NOMO-1 treated with DMSO at 0.1 percent for 48 hours (cell line): ENCODE measurements around the gene SP9.
"Not testable (repeated sequence)": the region's sequence is repeated elsewhere in the genome, so short reads cannot be mapped to it uniquely, and the experiment has no call there.

Experiments
- DNase-seq: peaks from one replicate; lab custom pipeline; 2025; ENCODE audit not compliant: unreplicated experiment; lab: John Stamatoyannopoulos, UW

The SP9 gene

DNA sequence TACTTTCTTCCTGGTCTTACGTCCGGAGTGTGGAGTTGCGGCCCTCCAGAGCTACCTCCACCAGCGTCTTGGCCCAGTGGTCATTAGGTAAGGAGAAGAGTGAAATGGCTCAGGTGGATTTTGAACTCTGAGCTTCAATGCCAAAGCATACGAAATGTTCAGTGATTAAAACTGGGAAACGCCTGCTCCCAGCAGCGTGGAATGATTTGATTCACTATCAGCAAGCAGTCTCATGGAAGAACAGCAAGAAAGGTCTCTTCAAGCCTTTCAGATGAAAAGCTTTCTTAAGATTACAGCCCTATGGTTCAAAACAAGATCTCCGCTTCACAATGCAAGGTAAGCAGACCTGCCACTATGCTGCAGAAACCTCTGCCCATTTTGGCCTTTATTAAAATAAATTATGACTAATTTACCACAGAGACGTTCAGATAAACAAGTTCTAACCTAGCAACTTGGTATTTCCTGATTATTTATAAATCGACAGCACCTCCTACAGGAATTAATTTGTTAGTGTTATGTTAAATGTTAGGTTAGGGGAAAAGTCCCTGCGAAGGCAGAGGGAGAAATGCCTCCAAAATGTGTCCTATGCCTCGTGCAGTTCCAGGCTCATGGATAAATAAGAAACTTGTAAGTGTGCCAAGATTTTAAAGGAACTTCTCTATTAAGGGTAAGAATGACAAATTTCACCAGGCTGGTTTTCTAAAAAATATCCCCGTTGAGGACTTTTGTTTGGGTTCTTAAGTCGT is 10.1 kb downstream of the SP9 start:
- DNase-seq = no peak

GRCh38 chr2:174350018-174350417 is 15.3 kb downstream of the SP9 start:
- DNase-seq = no peak

DNA sequence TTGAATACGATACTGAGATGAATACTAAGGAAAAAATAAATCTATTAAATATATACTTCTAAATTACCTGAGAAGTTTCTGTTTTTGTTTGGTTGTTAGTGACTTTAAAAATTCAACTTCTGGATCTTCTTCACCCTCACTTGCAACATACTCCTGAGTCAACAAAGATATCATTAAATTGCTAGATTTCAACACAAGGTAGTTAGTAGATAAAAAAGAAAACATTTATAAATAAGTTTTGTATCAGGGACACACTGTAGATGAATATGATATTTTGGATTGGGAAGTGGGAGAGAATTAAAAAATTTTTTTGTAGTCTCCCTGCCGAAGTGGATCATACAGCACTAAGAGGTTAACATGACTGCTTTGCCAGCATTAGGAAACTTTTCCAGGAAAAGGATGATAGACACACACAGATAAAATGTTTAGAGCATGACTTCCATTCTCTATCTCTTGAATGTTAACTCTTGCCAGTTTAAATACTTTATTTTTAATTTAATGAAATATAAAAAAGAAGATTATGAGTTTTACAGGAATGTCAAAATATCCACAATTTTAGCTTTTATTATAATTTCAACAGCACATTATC is 15.9 kb downstream of the SP9 start:
- DNase-seq = no peak

GRCh38 chr2:174353004-174353403 is 18.2 kb downstream of the SP9 start:
- no peak for DNase-seq

DNA sequence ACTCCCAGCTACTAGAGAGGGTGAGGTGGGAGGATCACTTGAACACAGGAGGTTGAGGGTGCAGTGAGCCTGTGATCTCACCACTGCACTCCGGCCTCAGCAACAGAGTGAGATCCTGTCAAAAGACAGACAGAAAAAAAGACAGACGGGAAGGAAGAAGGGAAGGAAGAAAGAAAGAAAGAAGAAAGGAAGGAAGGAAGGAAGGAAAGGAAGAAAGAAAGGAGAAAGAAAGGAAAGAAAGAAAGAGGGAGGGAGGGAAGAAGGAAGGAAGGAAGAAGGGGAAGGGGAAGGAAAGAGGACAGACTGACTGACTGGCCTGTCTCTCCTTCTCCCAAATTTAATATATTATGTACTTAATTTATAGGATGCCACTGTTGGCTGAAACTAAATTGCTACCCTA is 21.6 kb downstream of the SP9 start:
- DNase-seq = no peak

GRCh38 chr2:174359663-174360062 is 24.9 kb downstream of the SP9 start:
- not testable (repeated sequence) for DNase-seq

- no peak for DNase-seq
These were observed 28.2 kb downstream of the SP9 start for GRCh38 chr2:174362949-174363348.

- not testable (repeated sequence) for DNase-seq
These were observed 28.9 kb downstream of the SP9 start for GRCh38 chr2:174363492-174364225.

- DNase-seq = no peak
These were observed 29.9 kb downstream of the SP9 start for GRCh38 chr2:174364628-174365027.

DNA sequence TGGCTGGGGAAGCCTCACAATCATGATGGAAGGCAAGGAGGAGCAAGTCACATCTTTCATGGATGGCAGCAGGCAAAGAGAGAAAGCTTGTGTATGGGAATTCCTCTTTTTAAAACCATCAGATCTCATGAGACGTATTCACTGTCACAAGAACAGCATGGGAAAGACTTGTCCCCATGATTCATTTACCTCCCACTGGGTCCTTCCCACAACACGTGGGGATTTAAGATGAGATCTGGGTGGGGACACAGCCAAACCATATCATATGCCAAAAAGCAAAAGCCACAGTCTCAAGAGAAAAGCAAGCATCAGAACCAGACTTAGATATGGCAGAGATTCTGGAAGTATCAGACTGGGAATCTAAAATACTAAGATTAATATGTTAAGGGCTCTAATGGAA is 30.8 kb downstream of the SP9 start:
- DNase-seq = no peak

DNA sequence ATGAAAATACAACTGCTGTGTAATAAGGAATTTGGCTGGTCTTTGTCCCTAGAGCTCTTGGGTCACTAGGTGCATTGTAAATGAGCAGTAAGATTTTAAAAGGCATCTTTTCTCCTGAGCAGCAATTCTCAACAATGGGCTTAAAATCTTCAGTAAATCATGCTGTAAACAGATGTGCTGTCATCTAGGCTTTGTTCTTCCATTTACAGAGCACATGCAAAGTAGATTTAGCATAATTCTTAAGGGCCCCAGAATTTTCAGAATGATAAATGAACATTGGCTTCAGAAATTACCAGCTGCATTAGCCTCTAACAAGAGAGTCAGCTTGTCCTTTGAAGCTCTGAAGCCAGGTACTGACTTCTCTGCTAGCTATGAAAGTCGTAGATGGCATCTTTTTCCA is 33.9 kb downstream of the SP9 start:
- DNase-seq = no peak

DNA sequence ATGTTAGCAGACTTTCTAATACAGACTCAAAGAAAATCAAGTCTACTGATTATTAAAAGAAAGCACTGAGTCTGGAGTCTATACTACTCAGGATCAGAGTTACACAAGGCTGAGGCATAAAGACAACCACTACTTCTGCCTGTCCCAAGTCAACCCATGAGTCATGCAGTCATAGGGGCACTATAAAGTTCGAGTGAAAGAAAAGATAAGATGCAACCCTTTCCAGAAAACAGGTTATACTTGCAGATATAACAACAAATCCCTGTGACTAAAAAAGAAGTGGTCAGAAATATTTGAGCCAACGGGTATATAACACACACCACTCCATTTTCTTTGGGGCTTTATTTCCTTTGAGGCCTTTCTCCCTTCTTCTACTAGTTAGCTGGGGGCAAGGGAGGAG is 42.2 kb downstream of the SP9 start:
- DNase-seq = no peak

- DNase-seq = peak; percentile 54
These were observed 49.0 kb downstream of the SP9 start for GRCh38 chr2:174383796-174384195.

GRCh38 chr2:174385201-174385600 is 50.4 kb downstream of the SP9 start:
- no peak for DNase-seq
